GM12878 (cell line): ENCODE data around the gene VSX2. TPM values are rescaled to one million over a fixed set of nuclear protein-coding genes. Genes with fewer than 3 reads are reported as not detected.

ENCODE experiments used
- NR2F1 ChIP-seq: fragments of 450-650 bp; conservative IDR thresholded peaks from 2 replicates; pipeline ENCODE4 v1.6.1; 2017; ENCODE audit warnings: mild to moderate bottlenecking
- polyA plus RNA-seq, 11 experiments: library from polyadenylated mRNA; depleted of rRNA in 4 of 11; unstranded in 6 of 11; stranded (reverse) in 5 of 11; fragments of >200 nt; fragmentation: Nextera tagmentation in 4 of 11; fragmentation: Illumina TruSeq in 1 of 11; extraction: Ambion mirVana in 4 of 11; extraction: Trizol in 1 of 11; gene quantifications; 1 replicate in 1 of 11; 2 replicates in 10 of 11; pipeline versions ENCODE4 v1.2.1 to v1.2.3, GENCODE V29; 2011 to 2016; ENCODE audit warnings: inconsistent platforms in 2 of 11, missing spikeins in 2 of 11, low read depth in 1 of 11
- total RNA-seq, 4 experiments: library from RNA; depleted of rRNA in 3 of 4; stranded (reverse); fragments of >200 nt in 3 of 4; fragmentation: Illumina TruSeq in 1 of 4; extraction: Trizol in 1 of 4; gene quantifications; 2 replicates each; pipeline versions ENCODE4 v1.2.1 to v1.2.3, GENCODE V29; 2013 to 2021
- TF ChIP-seq, protein P1 (sequence below): IDR thresholded peaks from 2 replicates; pipeline ENCODE4 v1.6.1; 2012; ENCODE audit warnings: improper control_type of control experiment, low read depth, low read length; ENCODE audit not compliant: insufficient replicate concordance
- TF ChIP-seq, protein P2 (sequence below): fragments of 450-650 bp; IDR thresholded peaks from 2 replicates; pipeline ENCODE4 v1.6.1; 2016; ENCODE audit warnings: mild to moderate bottlenecking

The VSX2 gene
- total and polyA plus RNA-seq, 10 of the 15 experiments (the other 5 are each of a cell fraction or from before 2014, with no cell fraction given) = 0.04 to 0.05 TPM; not detected in 8

GRCh38 chr14:74190927-74191575 lies 48.2 kb upstream of the VSX2 start (continued):
- TF ChIP-seq, protein P1, sequence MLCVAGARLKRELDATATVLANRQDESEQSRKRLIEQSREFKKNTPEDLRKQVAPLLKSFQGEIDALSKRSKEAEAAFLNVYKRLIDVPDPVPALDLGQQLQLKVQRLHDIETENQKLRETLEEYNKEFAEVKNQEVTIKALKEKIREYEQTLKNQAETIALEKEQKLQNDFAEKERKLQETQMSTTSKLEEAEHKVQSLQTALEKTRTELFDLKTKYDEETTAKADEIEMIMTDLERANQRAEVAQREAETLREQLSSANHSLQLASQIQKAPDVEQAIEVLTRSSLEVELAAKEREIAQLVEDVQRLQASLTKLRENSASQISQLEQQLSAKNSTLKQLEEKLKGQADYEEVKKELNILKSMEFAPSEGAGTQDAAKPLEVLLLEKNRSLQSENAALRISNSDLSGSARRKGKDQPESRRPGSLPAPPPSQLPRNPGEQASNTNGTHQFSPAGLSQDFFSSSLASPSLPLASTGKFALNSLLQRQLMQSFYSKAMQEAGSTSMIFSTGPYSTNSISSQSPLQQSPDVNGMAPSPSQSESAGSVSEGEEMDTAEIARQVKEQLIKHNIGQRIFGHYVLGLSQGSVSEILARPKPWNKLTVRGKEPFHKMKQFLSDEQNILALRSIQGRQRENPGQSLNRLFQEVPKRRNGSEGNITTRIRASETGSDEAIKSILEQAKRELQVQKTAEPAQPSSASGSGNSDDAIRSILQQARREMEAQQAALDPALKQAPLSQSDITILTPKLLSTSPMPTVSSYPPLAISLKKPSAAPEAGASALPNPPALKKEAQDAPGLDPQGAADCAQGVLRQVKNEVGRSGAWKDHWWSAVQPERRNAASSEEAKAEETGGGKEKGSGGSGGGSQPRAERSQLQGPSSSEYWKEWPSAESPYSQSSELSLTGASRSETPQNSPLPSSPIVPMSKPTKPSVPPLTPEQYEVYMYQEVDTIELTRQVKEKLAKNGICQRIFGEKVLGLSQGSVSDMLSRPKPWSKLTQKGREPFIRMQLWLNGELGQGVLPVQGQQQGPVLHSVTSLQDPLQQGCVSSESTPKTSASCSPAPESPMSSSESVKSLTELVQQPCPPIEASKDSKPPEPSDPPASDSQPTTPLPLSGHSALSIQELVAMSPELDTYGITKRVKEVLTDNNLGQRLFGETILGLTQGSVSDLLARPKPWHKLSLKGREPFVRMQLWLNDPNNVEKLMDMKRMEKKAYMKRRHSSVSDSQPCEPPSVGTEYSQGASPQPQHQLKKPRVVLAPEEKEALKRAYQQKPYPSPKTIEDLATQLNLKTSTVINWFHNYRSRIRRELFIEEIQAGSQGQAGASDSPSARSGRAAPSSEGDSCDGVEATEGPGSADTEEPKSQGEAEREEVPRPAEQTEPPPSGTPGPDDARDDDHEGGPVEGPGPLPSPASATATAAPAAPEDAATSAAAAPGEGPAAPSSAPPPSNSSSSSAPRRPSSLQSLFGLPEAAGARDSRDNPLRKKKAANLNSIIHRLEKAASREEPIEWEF = no peak
- TF ChIP-seq, protein P2, sequence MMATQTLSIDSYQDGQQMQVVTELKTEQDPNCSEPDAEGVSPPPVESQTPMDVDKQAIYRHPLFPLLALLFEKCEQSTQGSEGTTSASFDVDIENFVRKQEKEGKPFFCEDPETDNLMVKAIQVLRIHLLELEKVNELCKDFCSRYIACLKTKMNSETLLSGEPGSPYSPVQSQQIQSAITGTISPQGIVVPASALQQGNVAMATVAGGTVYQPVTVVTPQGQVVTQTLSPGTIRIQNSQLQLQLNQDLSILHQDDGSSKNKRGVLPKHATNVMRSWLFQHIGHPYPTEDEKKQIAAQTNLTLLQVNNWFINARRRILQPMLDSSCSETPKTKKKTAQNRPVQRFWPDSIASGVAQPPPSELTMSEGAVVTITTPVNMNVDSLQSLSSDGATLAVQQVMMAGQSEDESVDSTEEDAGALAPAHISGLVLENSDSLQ = no peak
- no peak for TF ChIP-seq NR2F1
- TF ChIP-seq, all 136 proteins: peak for 0
